KMS-11 (cell line): ENCODE results near the gene MRTFB.
A peak's percentile ranks its signal among the peaks of the same experiment; 100 is the strongest.

Source experiments
- H2AFZ ChIP-seq: fragments of 200-600 bp; sonication (generic); 2 replicates; pipeline ENCODE4 v1.6.1; 2016; ENCODE audit warnings: antibody characterized with exemption, mixed run types, low read depth
- H3K27ac ChIP-seq: fragments of 200-600 bp; sonication (generic); 2 replicates; pipeline ENCODE4 v1.6.1; 2016; ENCODE audit warnings: mild to moderate bottlenecking, mixed run types
- H3K27me3 ChIP-seq: fragments of 200-600 bp; sonication (generic); 2 replicates; pipeline ENCODE4 v1.6.1; 2017; ENCODE audit warnings: mild to moderate bottlenecking, low read depth, mixed run types, moderate library complexity; ENCODE audit not compliant: insufficient read depth
- H3K36me3 ChIP-seq: fragments of 200-600 bp; sonication (generic); 2 replicates; pipeline ENCODE4 v1.6.1; 2017; ENCODE audit warnings: mild to moderate bottlenecking, mixed run types; ENCODE audit not compliant: insufficient read depth
- H3K4me1 ChIP-seq: fragments of 200-600 bp; sonication (generic); 2 replicates; pipeline ENCODE4 v1.6.1; 2016; ENCODE audit warnings: mild to moderate bottlenecking, low read depth, mixed run types; ENCODE audit not compliant: poor library complexity, severe bottlenecking
- H3K4me2 ChIP-seq: fragments of 200-600 bp; sonication (generic); 2 replicates; pipeline ENCODE4 v1.7.0; 2016; ENCODE audit warnings: mild to moderate bottlenecking, mixed run types
- H3K4me3 ChIP-seq: fragments of 200-600 bp; sonication (generic); IDR thresholded peaks from 2 replicates; pipeline ENCODE4 v1.6.1; 2017; ENCODE audit warnings: low read depth, low read length, mixed read lengths; ENCODE audit not compliant: insufficient read depth
- H3K79me2 ChIP-seq: fragments of 200-600 bp; sonication (generic); 2 replicates; pipeline ENCODE4 v1.6.1; 2016; ENCODE audit warnings: low read depth, mixed run types; ENCODE audit not compliant: insufficient read depth
- H3K9ac ChIP-seq: fragments of 200-600 bp; sonication (generic); 2 replicates; pipeline ENCODE4 v1.6.1; 2016; ENCODE audit warnings: mild to moderate bottlenecking, mixed run types
- H4K20me1 ChIP-seq: fragments of 200-600 bp; sonication (generic); 2 replicates; pipeline ENCODE4 v1.6.1; 2016; ENCODE audit warnings: mild to moderate bottlenecking, mixed run types; ENCODE audit not compliant: insufficient read depth
- TF ChIP-seq, protein P1 (sequence below): fragments of 200-600 bp; sonication (generic); conservative IDR thresholded peaks from 2 replicates; pipeline ENCODE4 v1.6.1; 2017; ENCODE audit warnings: low read depth, mild to moderate bottlenecking, antibody characterized with exemption, low read length, moderate library complexity, mixed read lengths

MRTFB gene

DNA sequence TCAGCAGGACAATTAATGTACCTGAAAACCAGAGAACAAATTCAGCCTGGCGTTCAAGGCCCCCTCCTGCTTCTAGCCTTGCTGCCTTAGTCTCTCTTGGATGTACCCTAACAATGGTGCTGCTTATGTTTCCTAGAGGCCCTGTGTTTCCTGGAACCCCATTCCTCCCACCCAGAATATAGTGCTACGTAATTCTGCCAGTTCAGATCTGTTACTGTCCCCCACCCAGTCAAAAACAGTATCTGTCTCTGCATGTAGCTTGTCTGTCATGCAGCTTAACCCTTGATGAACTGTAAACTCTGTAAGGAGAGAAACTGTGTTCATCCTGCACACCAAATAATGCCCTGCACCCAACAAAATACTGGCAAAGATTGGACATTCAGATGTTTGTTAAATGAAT, 6.8 kb downstream of the MRTFB start:
- Histone ChIP-seq H3K27ac (no peak overlapping the region), H4K20me1 (no peaks in the 10 kb centered on the region; the same call in 1 of the 2 replicates), H3K79me2 (0 out of 2 replicates have a peak, but pooled peaks cover 6% of the 10 kb centered on the region), H3K36me3 (no peaks in the 10 kb centered on the region; the same call in 1 of the 2 replicates), H3K27me3 (no peaks in the 10 kb centered on the region), H3K4me2 (no peak overlapping the region), H2AFZ (no peak overlapping the region), H3K9ac (no peak overlapping the region), H3K4me1 (no peaks in the 10 kb centered on the region), H3K4me3 (no peak overlapping the region)
- TF ChIP-seq, protein P1, sequence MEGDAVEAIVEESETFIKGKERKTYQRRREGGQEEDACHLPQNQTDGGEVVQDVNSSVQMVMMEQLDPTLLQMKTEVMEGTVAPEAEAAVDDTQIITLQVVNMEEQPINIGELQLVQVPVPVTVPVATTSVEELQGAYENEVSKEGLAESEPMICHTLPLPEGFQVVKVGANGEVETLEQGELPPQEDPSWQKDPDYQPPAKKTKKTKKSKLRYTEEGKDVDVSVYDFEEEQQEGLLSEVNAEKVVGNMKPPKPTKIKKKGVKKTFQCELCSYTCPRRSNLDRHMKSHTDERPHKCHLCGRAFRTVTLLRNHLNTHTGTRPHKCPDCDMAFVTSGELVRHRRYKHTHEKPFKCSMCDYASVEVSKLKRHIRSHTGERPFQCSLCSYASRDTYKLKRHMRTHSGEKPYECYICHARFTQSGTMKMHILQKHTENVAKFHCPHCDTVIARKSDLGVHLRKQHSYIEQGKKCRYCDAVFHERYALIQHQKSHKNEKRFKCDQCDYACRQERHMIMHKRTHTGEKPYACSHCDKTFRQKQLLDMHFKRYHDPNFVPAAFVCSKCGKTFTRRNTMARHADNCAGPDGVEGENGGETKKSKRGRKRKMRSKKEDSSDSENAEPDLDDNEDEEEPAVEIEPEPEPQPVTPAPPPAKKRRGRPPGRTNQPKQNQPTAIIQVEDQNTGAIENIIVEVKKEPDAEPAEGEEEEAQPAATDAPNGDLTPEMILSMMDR: no peak

- H2AFZ ChIP-seq: no peak overlapping the region
- H4K20me1 ChIP-seq: no peaks in the 10 kb centered on the region
- no peaks in the 10 kb centered on the region for H3K27me3 ChIP-seq
- H3K27ac ChIP-seq: no peak overlapping the region
- H3K9ac ChIP-seq: no peak overlapping the region
- TF ChIP-seq, protein P1: no peak
- no peak overlapping the region for H3K4me3 ChIP-seq
- H3K4me1 ChIP-seq: peaks cover 15% of the 10 kb centered on the region
- H3K4me2 ChIP-seq: peak overlapping the region; percentile 26; the same call in 1 of the 2 replicates
- no peaks in the 10 kb centered on the region for H3K79me2 ChIP-seq
- no peaks in the 10 kb centered on the region for H3K36me3 ChIP-seq
Measured at GRCh38 chr16:14086477-14086876, 15.4 kb downstream of the MRTFB start.

DNA sequence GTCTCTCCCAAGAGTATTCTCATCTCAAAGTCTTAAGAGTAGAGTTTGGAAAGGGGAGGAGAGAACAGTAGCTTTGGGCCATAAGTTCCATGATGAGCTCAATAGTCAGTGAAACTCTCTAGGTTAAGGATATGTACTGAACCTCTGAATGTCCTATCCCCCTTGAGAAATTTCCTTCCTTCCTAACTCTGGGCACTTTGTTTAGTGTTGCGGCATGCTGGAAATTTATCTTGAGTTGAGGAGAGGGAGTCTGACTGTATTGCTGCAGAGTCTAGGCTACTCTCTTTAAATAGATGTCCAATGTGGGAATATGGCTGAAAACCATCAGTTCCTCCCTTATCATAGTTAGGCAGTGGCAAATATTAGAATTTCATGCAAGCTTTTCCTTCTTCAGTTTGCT, 16.1 kb downstream of the MRTFB start:
- Histone ChIP-seq H2AFZ (no peak overlapping the region), H3K27me3 (no peaks in the 10 kb centered on the region), H3K79me2 (no peaks in the 10 kb centered on the region), H3K4me3 (no peak overlapping the region), H3K9ac (no peak overlapping the region), H3K4me2 (no peak overlapping the region), H3K27ac (no peak overlapping the region), H3K4me1 (peaks cover 15% of the 10 kb centered on the region), H4K20me1 (no peaks in the 10 kb centered on the region), H3K36me3 (no peaks in the 10 kb centered on the region)
- TF ChIP-seq, protein P1: no peak

- H3K4me2 ChIP-seq: no peak overlapping the region
- no peaks in the 10 kb centered on the region for H3K27me3 ChIP-seq
- peaks cover 15% of the 10 kb centered on the region for H3K4me1 ChIP-seq
- H3K4me3 ChIP-seq: no peak overlapping the region
- no peaks in the 10 kb centered on the region for H4K20me1 ChIP-seq
- no peaks in the 10 kb centered on the region for H3K36me3 ChIP-seq
- no peak overlapping the region for H3K9ac ChIP-seq
- H3K27ac ChIP-seq: no peak overlapping the region
- no peaks in the 10 kb centered on the region for H3K79me2 ChIP-seq
- H2AFZ ChIP-seq: no peak overlapping the region
- TF ChIP-seq, protein P1: no peak
Measured at GRCh38 chr16:14087590-14088154, 16.6 kb downstream of the MRTFB start.
